Fibroblast of villous mesenchyme (primary cell): ENCODE data around the gene PRPF31. TPM values are rescaled to one million over a fixed set of nuclear protein-coding genes. Genes with fewer than 3 reads are reported as not detected.

Source experiments
- DNase-seq: peaks from one replicate; pipeline ENCODE4 v3.0.0-alpha.2; 2010; ENCODE audit warnings: low read depth
- H3K4me3 ChIP-seq: 2 replicates; pipeline ENCODE4 v1.5.1; 2011; ENCODE audit warnings: low read depth, mild to moderate bottlenecking, low read length
- CTCF ChIP-seq: IDR thresholded peaks from 2 replicates; pipeline ENCODE4 v1.5.1; 2012; ENCODE audit warnings: low read depth, mild to moderate bottlenecking, low read length; ENCODE audit not compliant: insufficient read depth
- total RNA-seq: library from RNA; depleted of rRNA; stranded (reverse); fragments of >200 nt; gene quantifications from 2 replicates; pipeline ENCODE4 v1.2.3, GENCODE V29; 2012

The PRPF31 gene
- total RNA-seq, 1 donor, result 41.5 TPM

GRCh38 chr19:54100561-54100960, 15.0 kb upstream of the PRPF31 start, which contains the start of gene OSCAR:
Gene OSCAR (minus strand): TSS chr19:54100803. CDS start chr19:54100792, 11 bp downstream.
- peak within 1 kb of the TSS; percentile 26 for H3K4me3 ChIP-seq
- peak; percentile 47 for DNase-seq

GRCh38 chr19:54102421-54103169, 13.0 kb upstream of the PRPF31 start, which contains the start of gene NDUFA3:
Gene NDUFA3 (plus strand): TSS chr19:54102855. CDS start chr19:54102879, 24 bp downstream.
- no peak for TF ChIP-seq CTCF
- H3K4me3 ChIP-seq, result peak within 1 kb of the TSS; percentile 99
- DNase-seq, result peak; percentile 98

More at GRCh38 chr19:54100561-54100960, 15.0 kb upstream of the PRPF31 start, which contains the start of gene OSCAR:
- TF ChIP-seq CTCF, result no peak

GRCh38 chr19:54104998-54105715, 10.4 kb upstream of the PRPF31 start:
- no peak for DNase-seq
- no peak overlapping the region for H3K4me3 ChIP-seq
- no peak for TF ChIP-seq CTCF

- H3K4me3 ChIP-seq, result no peak overlapping the region
- no peak for DNase-seq
- no peak for TF ChIP-seq CTCF
Observed at GRCh38 chr19:54105796-54106195, 9.8 kb upstream of the PRPF31 start.

GRCh38 chr19:54106716-54107115, 8.8 kb upstream of the PRPF31 start:
- no peak for DNase-seq
- H3K4me3 ChIP-seq, result no peak overlapping the region
- TF ChIP-seq CTCF, result no peak

- no peak for DNase-seq
- no peak for TF ChIP-seq CTCF
- H3K4me3 ChIP-seq, result no peak overlapping the region
Observed at GRCh38 chr19:54107876-54108490, 7.6 kb upstream of the PRPF31 start.
